H9 (cell line): ENCODE measurements around the gene RASGRF2. TPM values are rescaled to one million over a fixed set of nuclear protein-coding genes. Genes with fewer than 3 reads are reported as not detected.

Experiments
- DNase-seq: peaks from one replicate; pipeline ENCODE4 v3.0.0-alpha.2; 2017
- H2AFZ ChIP-seq: one replicate; pipeline ENCODE4 v1.6.1; 2013; ENCODE audit warnings: mild to moderate bottlenecking, low read length, control low read depth, moderate library complexity
- H2AK5ac ChIP-seq: 2 replicates; pipeline ENCODE4 v1.6.1; 2013; ENCODE audit warnings: low read length, control low read depth, mixed read lengths; ENCODE audit not compliant: insufficient read length
- H2BK120ac ChIP-seq: one replicate; pipeline ENCODE4 v1.6.1; 2013; ENCODE audit warnings: low read depth, mild to moderate bottlenecking, low read length, control low read depth, inconsistent platforms; ENCODE audit not compliant: poor library complexity, severe bottlenecking
- H2BK12ac ChIP-seq: 2 replicates; pipeline ENCODE4 v1.6.1; 2013; ENCODE audit warnings: low read length, control low read depth, mixed read lengths, low read depth; ENCODE audit not compliant: insufficient read length
- H2BK15ac ChIP-seq: 2 replicates; pipeline ENCODE4 v1.6.1; 2013; ENCODE audit warnings: low read depth, low read length, control low read depth
- H2BK20ac ChIP-seq: one replicate; pipeline ENCODE4 v1.6.1; 2013; ENCODE audit warnings: low read depth, mild to moderate bottlenecking, low read length, control low read depth, inconsistent platforms; ENCODE audit not compliant: poor library complexity, severe bottlenecking
- H2BK5ac ChIP-seq: 2 replicates; pipeline ENCODE4 v1.6.1; 2013; ENCODE audit warnings: low read length, control low read depth, mixed read lengths; ENCODE audit not compliant: insufficient read length
- H3K14ac ChIP-seq: 2 replicates; pipeline ENCODE4 v1.6.1; 2013; ENCODE audit warnings: low read length, control low read depth; ENCODE audit not compliant: insufficient read depth
- H3K18ac ChIP-seq: 2 replicates; pipeline ENCODE4 v1.6.1; 2013; ENCODE audit warnings: low read depth, mild to moderate bottlenecking, mixed read lengths, low read length, control low read depth; ENCODE audit not compliant: insufficient read length
- H3K23ac ChIP-seq: 2 replicates; pipeline ENCODE4 v1.6.1; 2013; ENCODE audit warnings: low read length, control low read depth, mixed read lengths, low read depth; ENCODE audit not compliant: insufficient read length
- H3K23me2 ChIP-seq: 2 replicates; pipeline ENCODE4 v1.6.1; 2013; ENCODE audit warnings: low read depth, mild to moderate bottlenecking, mixed read lengths, low read length, control low read depth; ENCODE audit not compliant: insufficient read length, poor library complexity, severe bottlenecking
- H3K27ac ChIP-seq: 2 replicates; pipeline ENCODE4 v1.5.1; 2013; ENCODE audit warnings: low read length, control low read depth, mixed read lengths, low read depth; ENCODE audit not compliant: insufficient read length
- H3K27me3 ChIP-seq: 2 replicates; pipeline ENCODE4 v1.6.1; 2013; ENCODE audit warnings: low read length, control low read depth, inconsistent platforms; ENCODE audit not compliant: insufficient read depth
- H3K4ac ChIP-seq: 2 replicates; pipeline ENCODE4 v1.6.1; 2013; ENCODE audit warnings: low read depth, mild to moderate bottlenecking, control low read depth, inconsistent platforms, low read length, moderate library complexity
- H3K4me1 ChIP-seq: 2 replicates; pipeline ENCODE4 v1.6.1; 2013; ENCODE audit warnings: low read length, control low read depth, inconsistent platforms; ENCODE audit not compliant: insufficient read depth
- H3K4me2 ChIP-seq: 2 replicates; pipeline ENCODE4 v1.6.1; 2013; ENCODE audit warnings: low read length, control low read depth, mixed read lengths; ENCODE audit not compliant: insufficient read length, insufficient read depth
- H3K56ac ChIP-seq: 2 replicates; pipeline ENCODE4 v1.6.1; 2013; ENCODE audit warnings: low read depth, mild to moderate bottlenecking, mixed read lengths, low read length, control low read depth; ENCODE audit not compliant: insufficient read length
- H3K79me1 ChIP-seq: 2 replicates; pipeline ENCODE4 v1.6.1; 2013; ENCODE audit warnings: low read depth, mild to moderate bottlenecking, moderate library complexity, low read length, control low read depth, inconsistent platforms; ENCODE audit not compliant: insufficient read depth, poor library complexity, severe bottlenecking
- H3K79me2 ChIP-seq: 2 replicates; pipeline ENCODE4 v1.6.1; 2013; ENCODE audit warnings: low read length, control low read depth, inconsistent platforms; ENCODE audit not compliant: insufficient read depth
- H3K9ac ChIP-seq: 2 replicates; pipeline ENCODE4 v1.6.1; 2013; ENCODE audit warnings: low read length, control low read depth, mixed read lengths; ENCODE audit not compliant: insufficient read length; ENCODE audit errors: extremely low read depth
- H3K9me3 ChIP-seq: one replicate; pipeline ENCODE4 v1.6.1; 2013; ENCODE audit warnings: low read depth, low read length, inconsistent platforms; ENCODE audit not compliant: control insufficient read depth
- H3T11ph ChIP-seq: one replicate; pipeline ENCODE4 v1.6.1; 2013; ENCODE audit warnings: mild to moderate bottlenecking, low read length, control low read depth, inconsistent platforms
- H4K20me1 ChIP-seq: one replicate; pipeline ENCODE4 v1.6.1; 2013; ENCODE audit not compliant: control insufficient read depth, insufficient read length, insufficient read depth
- H4K5ac ChIP-seq: 2 replicates; pipeline ENCODE4 v1.6.1; 2013; ENCODE audit warnings: low read depth, mild to moderate bottlenecking, mixed read lengths, low read length, control low read depth; ENCODE audit not compliant: insufficient read length
- H4K8ac ChIP-seq: replicated peaks from 2 replicates; pipeline ENCODE4 v1.6.1; 2013; ENCODE audit warnings: low read length, control low read depth, mixed read lengths, low read depth; ENCODE audit not compliant: insufficient read length
- H4K91ac ChIP-seq: 2 replicates; pipeline ENCODE4 v1.6.1; 2013; ENCODE audit warnings: low read depth, mild to moderate bottlenecking, moderate library complexity, mixed read lengths, low read length, control low read depth; ENCODE audit not compliant: insufficient read length
- H3K27ac Mint-ChIP-seq, 3 experiments: 2 replicates in 2 of 3; 3 replicates in 1 of 3; pipeline ENCODE4 v1.8.0; 2020 to 2021; ENCODE audit warnings: mixed read lengths in 3 of 3, mild to moderate bottlenecking in 1 of 3, moderate library complexity in 1 of 3
- H3K27me3 Mint-ChIP-seq: 2 replicates; pipeline ENCODE4 v1.8.0; 2021; ENCODE audit warnings: low read depth, mild to moderate bottlenecking, moderate library complexity, mixed read lengths
- H3K36me3 Mint-ChIP-seq, 3 experiments: 2 replicates in 2 of 3; 3 replicates in 1 of 3; pipeline ENCODE4 v1.8.0; 2020 to 2021; ENCODE audit warnings: low read depth in 3 of 3, mixed read lengths in 3 of 3; ENCODE audit not compliant: insufficient read depth in 1 of 3
- H3K4me1 Mint-ChIP-seq, 2 experiments: 2 replicates each; pipeline ENCODE4 v1.8.0; 2020; ENCODE audit warnings: mixed read lengths in 2 of 2
- H3K4me3 Mint-ChIP-seq, 2 experiments: 2 replicates in 1 of 2; 3 replicates in 1 of 2; pipeline ENCODE4 v1.8.0; 2020 to 2021; ENCODE audit warnings: mild to moderate bottlenecking in 2 of 2, mixed read lengths in 2 of 2, moderate library complexity in 1 of 2
- H3K9me3 Mint-ChIP-seq, 2 experiments: 2 replicates in 1 of 2; 3 replicates in 1 of 2; pipeline ENCODE4 v1.8.0; 2020; ENCODE audit warnings: mild to moderate bottlenecking in 2 of 2, mixed read lengths in 2 of 2, moderate library complexity in 1 of 2
- CTCF ChIP-seq: fragments of 200-600 bp; sonication (generic); conservative IDR thresholded peaks from 3 replicates; pipeline ENCODE4 v1.8.0; 2021; ENCODE audit warnings: antibody characterized with exemption, mild to moderate bottlenecking
- WGBS: extraction: QIAGEN DNeasy Blood & Tissue Kit; methylation state at CpG from one replicate; pipeline ENCODE4 v1.1.7; 2013; ENCODE audit warnings: missing lambda C conversion rate, low lambda C conversion rate, mixed read lengths; ENCODE audit not compliant: insufficient read length; ENCODE audit errors: extremely low coverage; 5-methylcytosine and 5-hydroxymethylcytosine counted together
- total RNA-seq: library from RNA; stranded (reverse); gene quantifications from 2 replicates; pipeline ENCODE4 v1.2.1, GENCODE V29; 2021

The RASGRF2 gene
- total RNA-seq, 1 experiment from 2014 or later: 13.5 TPM

GRCh38 chr5:80955082-80955590 lies 5.0 kb upstream of the RASGRF2 start:
- Histone ChIP-seq H3K79me2 (no peaks in the 10 kb centered on the region), H2BK20ac (no peak overlapping the region), H3K23ac (no peak overlapping the region), H3K27me3 (no peaks in the 10 kb centered on the region; the same call in 1 of the 2 replicates), H4K91ac (no peak overlapping the region), H2BK120ac (no peak overlapping the region), H3K4me1 (peaks cover 22% of the 10 kb centered on the region; the same call in 1 of the 2 replicates), H3K27ac (no peak overlapping the region), H2AFZ (no peak overlapping the region), H4K5ac (no peak overlapping the region), H3T11ph (no peak overlapping the region), H3K4me2 (no peak overlapping the region), H3K79me1 (no peaks in the 10 kb centered on the region), H4K8ac (no peak overlapping the region), H2BK12ac (no peak overlapping the region), H2BK15ac (no peak overlapping the region), H2BK5ac (no peak overlapping the region), H4K20me1 (no peaks in the 10 kb centered on the region), H3K18ac (no peak overlapping the region), H2AK5ac (no peak overlapping the region), H3K9ac (no peak overlapping the region), H3K14ac (no peak overlapping the region), H3K4ac (no peak overlapping the region), H3K23me2 (no peaks in the 10 kb centered on the region), H3K56ac (no peak overlapping the region), H3K9me3 (no peaks in the 10 kb centered on the region)
- Mint-ChIP-seq H3K27ac (no peak overlapping the region), H3K36me3 (peaks cover 0 to 4% (median 0%) of the 10 kb centered on the region in 3 experiments; a peak in 1 of 7 replicates), H3K4me1 (peaks cover 39 to 45% of the 10 kb centered on the region in 2 experiments), H3K9me3 (peaks cover 3% of the 10 kb centered on the region in 2 experiments; a peak in 2 of 5 replicates), H3K4me3 (no peak overlapping the region), H3K27me3 (peaks cover 12% of the 10 kb centered on the region)
- TF ChIP-seq CTCF: no peak
- DNase-seq: no peak
- WGBS: no CpG with 5 or more reads among the region's 2 CpGs
